GM19324 (cell line): ENCODE measurements around the gene SHMT1.
"Not testable (repeated sequence)": the region's sequence is repeated elsewhere in the genome, so short reads cannot be mapped to it uniquely, and the experiment has no call there.

Experiments
- ATAC-seq: cut with Tn5 transposase; IDR thresholded peaks from one replicate; pipeline ENCODE4 v1.9.1; 2021; ENCODE audit warnings: mild to moderate bottlenecking, moderate library complexity; ENCODE audit not compliant: unreplicated experiment, low FRiP score

The SHMT1 gene

GRCh38 chr17:18379246-18380146, 16.1 kb upstream of the SHMT1 start:
- no peak for ATAC-seq

- not testable (repeated sequence) for ATAC-seq
Observed at GRCh38 chr17:18378614-18379013, 15.3 kb upstream of the SHMT1 start.

- no peak for ATAC-seq
Observed at GRCh38 chr17:18378205-18378505, 14.8 kb upstream of the SHMT1 start.

- ATAC-seq, result no peak
Observed at GRCh38 chr17:18377437-18378204, 14.3 kb upstream of the SHMT1 start, which contains the start of gene EVPLL. Gene EVPLL, plus strand, starts transcription at chr17:18377778. Its CDS starts 3,160 bp downstream, at chr17:18380938.

GRCh38 chr17:18374216-18374615, 10.9 kb upstream of the SHMT1 start:
- ATAC-seq, result no peak

GRCh38 chr17:18373181-18373580, 9.8 kb upstream of the SHMT1 start:
- ATAC-seq, result not testable (repeated sequence)

GRCh38 chr17:18371455-18371854, 8.1 kb upstream of the SHMT1 start:
- no peak for ATAC-seq

- no peak for ATAC-seq
Observed at GRCh38 chr17:18370761-18371160, 7.4 kb upstream of the SHMT1 start.

GRCh38 chr17:18368946-18369345, 5.6 kb upstream of the SHMT1 start:
- ATAC-seq, result no peak

GRCh38 chr17:18364166-18364565, 816 bp upstream of the SHMT1 start:
- no peak for ATAC-seq

GRCh38 chr17:18362698-18363100, 651 bp downstream of the SHMT1 start:
- ATAC-seq, result no peak

GRCh38 chr17:18361837-18362697, 1.3 kb downstream of the SHMT1 start:
- ATAC-seq, result no peak

GRCh38 chr17:18360518-18360917, 2.8 kb downstream of the SHMT1 start:
- no peak for ATAC-seq

- no peak for ATAC-seq
Observed at GRCh38 chr17:18356624-18357023, 6.7 kb downstream of the SHMT1 start.

GRCh38 chr17:18353541-18353940, 9.8 kb downstream of the SHMT1 start:
- no peak for ATAC-seq

GRCh38 chr17:18344021-18344420, 19.3 kb downstream of the SHMT1 start:
- ATAC-seq, result no peak

- ATAC-seq, result no peak
Observed at GRCh38 chr17:18339933-18340332, 23.4 kb downstream of the SHMT1 start.

- not testable (repeated sequence) for ATAC-seq
Observed at GRCh38 chr17:18338158-18338557, 25.2 kb downstream of the SHMT1 start.

GRCh38 chr17:18332909-18333489, 30.4 kb downstream of the SHMT1 start:
- no peak for ATAC-seq

GRCh38 chr17:18331879-18332278, 31.5 kb downstream of the SHMT1 start:
- ATAC-seq, result no peak
